WTC11 (cell line): Measurements from ENCODE around the gene HDGFL2. TPM values are rescaled to one million over a fixed set of nuclear protein-coding genes. Genes with fewer than 3 reads are reported as not detected.

Source experiments
- ATAC-seq: fragments of 200-7000 bp; cut with Tn5 transposase; 2 replicates; pipeline ENCODE4 v1.10.0; 2021; ENCODE audit warnings: mild to moderate bottlenecking, moderate library complexity
- CTCF ChIA-PET: fragments of 300-600 bp; sonication (Branson Sonifier 250); formaldehyde crosslinking; loops from one replicate; lab custom pipeline; 2021; ENCODE audit warnings: antibody characterized with exemption; lab: Charles Lee
- POLR2A ChIA-PET: fragments of 350-600 bp; sonication (Branson Sonifier 250); formaldehyde crosslinking; loops from one replicate; lab custom pipeline; 2021; ENCODE audit warnings: antibody characterized with exemption; lab: Charles Lee
- DNase-seq: peaks from one replicate; pipeline ENCODE4 v3.0.0; 2021; ENCODE audit warnings: low spot score
- H3K27ac Mint-ChIP-seq: 2 replicates; pipeline ENCODE4 v1.8.0; 2021; ENCODE audit warnings: mixed read lengths
- H3K27me3 Mint-ChIP-seq: 2 replicates; pipeline ENCODE4 v1.8.0; 2021; ENCODE audit warnings: low read depth, mild to moderate bottlenecking, moderate library complexity, mixed read lengths
- H3K36me3 Mint-ChIP-seq: 2 replicates; pipeline ENCODE4 v1.8.0; 2021; ENCODE audit warnings: mixed read lengths
- H3K4me1 Mint-ChIP-seq: 2 replicates; pipeline ENCODE4 v1.8.0; 2022; ENCODE audit warnings: mixed read lengths
- H3K4me3 Mint-ChIP-seq: 2 replicates; pipeline ENCODE4 v1.8.0; 2021; ENCODE audit warnings: mild to moderate bottlenecking, moderate library complexity, mixed read lengths
- H3K9me3 Mint-ChIP-seq: 2 replicates; pipeline ENCODE4 v1.8.0; 2021; ENCODE audit warnings: mixed read lengths
- ATF6 ChIP-seq: sonication (generic); formaldehyde crosslinking; IDR thresholded peaks from 2 replicates; pipeline ENCODE4 v1.8.1; 2023; ENCODE audit warnings: mild to moderate bottlenecking, missing genetic modification reagents
- CBFB ChIP-seq: sonication (generic); formaldehyde crosslinking; IDR thresholded peaks from 2 replicates; pipeline ENCODE4 v1.8.1; 2022; ENCODE audit warnings: mild to moderate bottlenecking, low read depth, missing genetic modification reagents
- CREB1 ChIP-seq: sonication (generic); formaldehyde crosslinking; IDR thresholded peaks from 2 replicates; pipeline ENCODE4 v1.8.0; 2023; ENCODE audit warnings: mild to moderate bottlenecking, missing genetic modification reagents
- E2F4 ChIP-seq: sonication (generic); formaldehyde crosslinking; IDR thresholded peaks from 2 replicates; pipeline ENCODE4 v1.8.1; 2022; ENCODE audit warnings: low read depth, mild to moderate bottlenecking, moderate library complexity, missing genetic modification reagents, borderline replicate concordance
- GRHL2 ChIP-seq: fragments of 250-450 bp; sonication (Bioruptor Pico); IDR thresholded peaks from 2 replicates; pipeline ENCODE4 v1.8.0; 2022; ENCODE audit warnings: mild to moderate bottlenecking, moderate library complexity; ENCODE audit not compliant: insufficient replicate concordance, severe bottlenecking
- JUN ChIP-seq: sonication (generic); formaldehyde crosslinking; IDR thresholded peaks from 2 replicates; pipeline ENCODE4 v1.8.0; 2023; ENCODE audit warnings: mild to moderate bottlenecking, missing genetic modification reagents
- MAX ChIP-seq: sonication (generic); formaldehyde crosslinking; IDR thresholded peaks from 2 replicates; pipeline ENCODE4 v1.8.0; 2022; ENCODE audit warnings: mild to moderate bottlenecking, missing genetic modification reagents
- MYBL2 ChIP-seq: sonication (generic); formaldehyde crosslinking; IDR thresholded peaks from 2 replicates; pipeline ENCODE4 v1.8.1; 2023; ENCODE audit warnings: mild to moderate bottlenecking, moderate library complexity, missing genetic modification reagents
- TCF7 ChIP-seq: sonication (generic); formaldehyde crosslinking; IDR thresholded peaks from 2 replicates; pipeline ENCODE4 v1.8.0; 2022; ENCODE audit warnings: mild to moderate bottlenecking, low read depth, missing genetic modification reagents, moderate library complexity
- ZNF263 ChIP-seq: sonication (generic); formaldehyde crosslinking; IDR thresholded peaks from 2 replicates; pipeline ENCODE4 v1.8.1; 2022; ENCODE audit warnings: low read depth, mild to moderate bottlenecking, moderate library complexity, missing genetic modification reagents
- ZNF317 ChIP-seq: sonication (generic); formaldehyde crosslinking; IDR thresholded peaks from 2 replicates; pipeline ENCODE4 v1.8.1; 2023; ENCODE audit warnings: low read depth, mild to moderate bottlenecking, moderate library complexity, missing genetic modification reagents, borderline replicate concordance
- ZNF512 ChIP-seq: sonication (generic); formaldehyde crosslinking; IDR thresholded peaks from 2 replicates; pipeline ENCODE4 v1.8.1; 2022; ENCODE audit warnings: missing genetic modification reagents, borderline replicate concordance
- ZNF532 ChIP-seq: fragments of 250-450 bp; sonication (Bioruptor Pico); IDR thresholded peaks from 2 replicates; pipeline ENCODE4 v1.9.0; 2021; ENCODE audit warnings: mild to moderate bottlenecking, borderline replicate concordance
- total RNA-seq: library from RNA; stranded (reverse); gene quantifications from 3 replicates; pipeline ENCODE4 v1.2.3, GENCODE V29; 2021
- TF ChIP-seq, protein P1 (sequence below): sonication (generic); formaldehyde crosslinking; IDR thresholded peaks from 2 replicates; pipeline ENCODE4 v1.8.0; 2023; ENCODE audit warnings: missing genetic modification reagents, mild to moderate bottlenecking, borderline replicate concordance
- TF ChIP-seq, protein P2 (sequence below): fragments of 250-450 bp; sonication (Bioruptor Pico); IDR thresholded peaks from 2 replicates; pipeline ENCODE4 v1.9.0; 2021; ENCODE audit warnings: moderate library complexity, mild to moderate bottlenecking, inconsistent platforms, borderline replicate concordance
- TF ChIP-seq, protein P3 (sequence below): sonication (generic); formaldehyde crosslinking; IDR thresholded peaks from 2 replicates; pipeline ENCODE4 v1.8.1; 2023; ENCODE audit warnings: mild to moderate bottlenecking, missing genetic modification reagents

The HDGFL2 gene
- total RNA-seq, 1 experiment from 2014 or later, result 115 TPM

DNA sequence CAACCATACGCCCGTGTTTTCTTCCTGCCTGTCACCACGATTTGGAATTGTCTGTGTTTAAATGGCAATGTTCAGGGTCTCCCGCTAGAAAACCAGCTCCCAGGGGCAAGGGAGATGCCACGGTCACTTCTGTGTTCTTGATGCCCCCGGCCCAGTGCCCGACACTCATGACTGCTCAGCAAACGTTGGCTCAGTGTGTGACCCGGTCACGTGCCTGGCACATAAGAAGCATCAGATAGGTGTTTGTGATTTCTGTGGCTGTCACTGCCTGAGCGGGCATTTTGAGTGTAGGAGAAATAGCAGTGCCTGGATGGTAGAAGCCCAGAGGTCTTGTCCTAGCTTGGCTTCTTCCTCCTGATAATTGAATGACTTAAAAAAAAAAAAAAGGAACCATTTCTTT lies 15.5 kb downstream of the HDGFL2 start (continued):
- TF ChIP-seq, protein P1, sequence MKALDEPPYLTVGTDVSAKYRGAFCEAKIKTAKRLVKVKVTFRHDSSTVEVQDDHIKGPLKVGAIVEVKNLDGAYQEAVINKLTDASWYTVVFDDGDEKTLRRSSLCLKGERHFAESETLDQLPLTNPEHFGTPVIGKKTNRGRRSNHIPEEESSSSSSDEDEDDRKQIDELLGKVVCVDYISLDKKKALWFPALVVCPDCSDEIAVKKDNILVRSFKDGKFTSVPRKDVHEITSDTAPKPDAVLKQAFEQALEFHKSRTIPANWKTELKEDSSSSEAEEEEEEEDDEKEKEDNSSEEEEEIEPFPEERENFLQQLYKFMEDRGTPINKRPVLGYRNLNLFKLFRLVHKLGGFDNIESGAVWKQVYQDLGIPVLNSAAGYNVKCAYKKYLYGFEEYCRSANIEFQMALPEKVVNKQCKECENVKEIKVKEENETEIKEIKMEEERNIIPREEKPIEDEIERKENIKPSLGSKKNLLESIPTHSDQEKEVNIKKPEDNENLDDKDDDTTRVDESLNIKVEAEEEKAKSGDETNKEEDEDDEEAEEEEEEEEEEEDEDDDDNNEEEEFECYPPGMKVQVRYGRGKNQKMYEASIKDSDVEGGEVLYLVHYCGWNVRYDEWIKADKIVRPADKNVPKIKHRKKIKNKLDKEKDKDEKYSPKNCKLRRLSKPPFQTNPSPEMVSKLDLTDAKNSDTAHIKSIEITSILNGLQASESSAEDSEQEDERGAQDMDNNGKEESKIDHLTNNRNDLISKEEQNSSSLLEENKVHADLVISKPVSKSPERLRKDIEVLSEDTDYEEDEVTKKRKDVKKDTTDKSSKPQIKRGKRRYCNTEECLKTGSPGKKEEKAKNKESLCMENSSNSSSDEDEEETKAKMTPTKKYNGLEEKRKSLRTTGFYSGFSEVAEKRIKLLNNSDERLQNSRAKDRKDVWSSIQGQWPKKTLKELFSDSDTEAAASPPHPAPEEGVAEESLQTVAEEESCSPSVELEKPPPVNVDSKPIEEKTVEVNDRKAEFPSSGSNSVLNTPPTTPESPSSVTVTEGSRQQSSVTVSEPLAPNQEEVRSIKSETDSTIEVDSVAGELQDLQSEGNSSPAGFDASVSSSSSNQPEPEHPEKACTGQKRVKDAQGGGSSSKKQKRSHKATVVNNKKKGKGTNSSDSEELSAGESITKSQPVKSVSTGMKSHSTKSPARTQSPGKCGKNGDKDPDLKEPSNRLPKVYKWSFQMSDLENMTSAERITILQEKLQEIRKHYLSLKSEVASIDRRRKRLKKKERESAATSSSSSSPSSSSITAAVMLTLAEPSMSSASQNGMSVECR (CRISPR knock-in tag), result no peak

DNA sequence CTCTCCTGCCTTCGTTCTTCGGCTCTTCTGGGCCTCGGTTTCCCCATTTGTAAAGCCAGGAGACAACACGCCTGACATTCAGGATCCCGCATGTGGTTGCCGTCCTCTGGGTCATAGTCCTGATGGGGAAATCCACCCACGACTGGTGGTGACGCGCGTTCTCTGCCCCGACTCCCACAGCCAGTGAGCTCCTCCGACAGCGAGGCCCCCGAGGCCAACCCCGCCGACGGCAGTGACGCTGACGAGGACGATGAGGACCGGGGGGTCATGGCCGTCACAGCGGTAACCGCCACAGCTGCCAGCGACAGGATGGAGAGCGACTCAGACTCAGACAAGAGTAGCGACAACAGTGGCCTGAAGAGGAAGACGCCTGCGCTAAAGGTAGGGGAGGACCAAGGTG lies 16.4 kb downstream of the HDGFL2 start:
- no peak for DNase-seq
- no peak for ATAC-seq
- no peak overlapping the region for H3K27ac Mint-ChIP-seq
- TF ChIP-seq TCF7 (CRISPR knock-in tag), result no peak
- no peak for TF ChIP-seq ZNF317
- TF ChIP-seq, protein P2, sequence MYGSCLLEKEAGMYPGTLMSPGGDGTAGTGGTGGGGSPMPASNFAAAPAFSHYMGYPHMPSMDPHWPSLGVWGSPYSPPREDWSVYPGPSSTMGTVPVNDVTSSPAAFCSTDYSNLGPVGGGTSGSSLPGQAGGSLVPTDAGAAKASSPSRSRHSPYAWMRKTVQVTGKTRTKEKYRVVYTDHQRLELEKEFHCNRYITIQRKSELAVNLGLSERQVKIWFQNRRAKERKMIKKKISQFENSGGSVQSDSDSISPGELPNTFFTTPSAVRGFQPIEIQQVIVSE (CRISPR knock-in tag), result no peak
- H3K4me3 Mint-ChIP-seq, result no peak overlapping the region
- H3K9me3 Mint-ChIP-seq, result no peaks in the 10 kb centered on the region
- H3K4me1 Mint-ChIP-seq, result no peaks in the 10 kb centered on the region
- H3K36me3 Mint-ChIP-seq, result peaks cover 35% of the 10 kb centered on the region
- POLR2A ChIA-PET, result no interaction called here
- H3K27me3 Mint-ChIP-seq, result no peaks in the 10 kb centered on the region
- CTCF ChIA-PET, result no interaction called here

GRCh38 chr19:4491446-4491845 lies 19.3 kb downstream of the HDGFL2 start:
- Mint-ChIP-seq H3K4me1 (no peaks in the 10 kb centered on the region), H3K27ac (no peak overlapping the region)
- CTCF ChIA-PET, result no interaction called here
- TF ChIP-seq E2F4 (CRISPR knock-in tag), result no peak
- no peak for TF ChIP-seq MYBL2 (CRISPR knock-in tag)
- no peak for TF ChIP-seq MAX (CRISPR knock-in tag)
- no peak for TF ChIP-seq ZNF532 (CRISPR knock-in tag)
- no peak for TF ChIP-seq JUN (CRISPR knock-in tag)
- TF ChIP-seq ZNF512 (CRISPR knock-in tag), result no peak
- TF ChIP-seq TCF7 (CRISPR knock-in tag), result no peak
- TF ChIP-seq ZNF263, result no peak
- TF ChIP-seq CREB1 (CRISPR knock-in tag), result no peak
- TF ChIP-seq ATF6 (CRISPR knock-in tag), result no peak
- TF ChIP-seq CBFB (CRISPR knock-in tag), result no peak
- no peak for TF ChIP-seq GRHL2 (CRISPR knock-in tag)
- TF ChIP-seq, protein P3, sequence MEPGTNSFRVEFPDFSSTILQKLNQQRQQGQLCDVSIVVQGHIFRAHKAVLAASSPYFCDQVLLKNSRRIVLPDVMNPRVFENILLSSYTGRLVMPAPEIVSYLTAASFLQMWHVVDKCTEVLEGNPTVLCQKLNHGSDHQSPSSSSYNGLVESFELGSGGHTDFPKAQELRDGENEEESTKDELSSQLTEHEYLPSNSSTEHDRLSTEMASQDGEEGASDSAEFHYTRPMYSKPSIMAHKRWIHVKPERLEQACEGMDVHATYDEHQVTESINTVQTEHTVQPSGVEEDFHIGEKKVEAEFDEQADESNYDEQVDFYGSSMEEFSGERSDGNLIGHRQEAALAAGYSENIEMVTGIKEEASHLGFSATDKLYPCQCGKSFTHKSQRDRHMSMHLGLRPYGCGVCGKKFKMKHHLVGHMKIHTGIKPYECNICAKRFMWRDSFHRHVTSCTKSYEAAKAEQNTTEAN (CRISPR knock-in tag), result no peak
- TF ChIP-seq, all 79 proteins: peak for 0
- ATAC-seq, result no peak
- no peaks in the 10 kb centered on the region for H3K9me3 Mint-ChIP-seq
- no peak for DNase-seq
- H3K4me3 Mint-ChIP-seq, result no peak overlapping the region
- no peaks in the 10 kb centered on the region for H3K27me3 Mint-ChIP-seq
- POLR2A ChIA-PET, result no interaction called here
- H3K36me3 Mint-ChIP-seq, result peaks cover 28% of the 10 kb centered on the region
